ENCODE data around the gene ROS1.

- TF ChIP-seq CTCF (conservative IDR thresholded peaks at IDR 0.05 in 1 of 2, IDR thresholded peaks at IDR 0.05 in 1 of 2; ENCODE audit: low read depth in 1 of 2, low read length in 2 of 2) (no peak), EZH2 (IDR thresholded peaks at IDR 0.05; ENCODE audit: low read length, missing control alignments) (no peak)
Observed at GRCh38 chr6:117309611-117310010, 116.1 kb downstream of the ROS1 start.
